Endodermal cell (in vitro differentiated cells): ENCODE measurements around the gene LILRA5. TPM values are rescaled to one million over a fixed set of nuclear protein-coding genes. Genes with fewer than 3 reads are reported as not detected.

Experiments
- DNase-seq: peaks from one replicate; pipeline ENCODE4 v3.0.0-alpha.2; 2017
- H3K27ac ChIP-seq: 2 replicates; pipeline ENCODE4 v1.5.1; 2013; ENCODE audit warnings: mild to moderate bottlenecking, low read depth, low read length, moderate library complexity
- H3K27me3 ChIP-seq: 2 replicates; pipeline ENCODE4 v1.6.1; 2013; ENCODE audit warnings: mild to moderate bottlenecking, low read length, moderate library complexity; ENCODE audit not compliant: insufficient read depth, control insufficient read depth, poor library complexity, severe bottlenecking
- H3K36me3 ChIP-seq: 2 replicates; pipeline ENCODE4 v1.7.0; 2013; ENCODE audit warnings: mild to moderate bottlenecking, low read length, moderate library complexity; ENCODE audit not compliant: control insufficient read depth, insufficient read depth
- H3K4me1 ChIP-seq: one replicate; pipeline ENCODE4 v1.7.0; 2013; ENCODE audit warnings: low read length; ENCODE audit not compliant: control insufficient read depth, insufficient read depth
- H3K4me3 ChIP-seq: 2 replicates; pipeline ENCODE4 v1.5.1; 2013; ENCODE audit warnings: mild to moderate bottlenecking, low read length, moderate library complexity
- H3K9ac ChIP-seq: 2 replicates; pipeline ENCODE4 v1.6.1; 2013; ENCODE audit warnings: mild to moderate bottlenecking, low read length, moderate library complexity; ENCODE audit not compliant: poor library complexity, severe bottlenecking; ENCODE audit errors: extremely low read depth
- H3K9me3 ChIP-seq: 2 replicates; pipeline ENCODE4 v1.6.1; 2013; ENCODE audit warnings: mild to moderate bottlenecking, low read length, moderate library complexity; ENCODE audit not compliant: control insufficient read depth
- H3K27ac Mint-ChIP-seq: 2 replicates; pipeline ENCODE4 v1.8.0; 2020; ENCODE audit warnings: mixed read lengths
- H3K27me3 Mint-ChIP-seq: 2 replicates; pipeline ENCODE4 v1.8.0; 2021; ENCODE audit warnings: mild to moderate bottlenecking, mixed read lengths; ENCODE audit not compliant: insufficient read depth
- H3K36me3 Mint-ChIP-seq: 2 replicates; pipeline ENCODE4 v1.8.0; 2020; ENCODE audit warnings: low read depth, mixed read lengths
- H3K4me1 Mint-ChIP-seq: 2 replicates; pipeline ENCODE4 v1.8.0; 2020; ENCODE audit warnings: mixed read lengths
- H3K4me3 Mint-ChIP-seq: 2 replicates; pipeline ENCODE4 v1.8.0; 2020; ENCODE audit warnings: mild to moderate bottlenecking, moderate library complexity, mixed read lengths
- H3K9me3 Mint-ChIP-seq: 2 replicates; pipeline ENCODE4 v1.8.0; 2020; ENCODE audit warnings: mild to moderate bottlenecking, mixed read lengths
- WGBS, 2 experiments: methylation state at CpG; one replicate each; pipeline versions ENCODE4 v1.1.5 to v1.1.7; 2013; ENCODE audit warnings: missing lambda C conversion rate in 2 of 2, mixed read lengths in 1 of 2; ENCODE audit not compliant: insufficient coverage in 1 of 2, insufficient read length in 1 of 2; 5-methylcytosine and 5-hydroxymethylcytosine counted together
- total RNA-seq, 2 donors: library from RNA; stranded (reverse); fragmentation: NEBNext Ultra II Directional in 1 of 2; extraction: Animal tissue kit (Norgen Biotek cat#: 25700) in 1 of 2; gene quantifications; 2 replicates in 1 of 2; 3 replicates in 1 of 2; pipeline ENCODE4 v1.2.1, GENCODE V29; 2021
- TF ChIP-seq, protein P1 (sequence below): fragments of 200-600 bp; sonication (generic); conservative IDR thresholded peaks from 2 replicates; pipeline ENCODE4 v1.5.0; 2021; ENCODE audit warnings: antibody characterized with exemption, mild to moderate bottlenecking

Gene LILRA5
- total RNA-seq, 2 donors from 2014 or later, result not detected

GRCh38 chr19:54351474-54351873 is 38.5 kb upstream of the LILRA5 start:
- H3K27me3 ChIP-seq, result no peaks in the 10 kb centered on the region
- no peaks in the 10 kb centered on the region for H3K9me3 Mint-ChIP-seq
- no peaks in the 10 kb centered on the region for H3K4me1 Mint-ChIP-seq

GRCh38 chr19:54345938-54346386 is 33.0 kb upstream of the LILRA5 start:
- Histone ChIP-seq H3K27me3 (no peaks in the 10 kb centered on the region), H3K4me1 (no peaks in the 10 kb centered on the region), H3K36me3 (no peaks in the 10 kb centered on the region), H3K4me3 (no peak overlapping the region), H3K9ac (no peak overlapping the region), H3K9me3 (no peaks in the 10 kb centered on the region), H3K27ac (no peak overlapping the region)
- no peak overlapping the region for H3K4me3 Mint-ChIP-seq
- 74 to 94% methylated on average over 3 to 6 of the region's 6 CpGs for WGBS, 2 experiments
- H3K36me3 Mint-ChIP-seq, result no peaks in the 10 kb centered on the region
- H3K27me3 Mint-ChIP-seq, result peaks cover 10% of the 10 kb centered on the region
- H3K9me3 Mint-ChIP-seq, result no peaks in the 10 kb centered on the region
- no peaks in the 10 kb centered on the region for H3K4me1 Mint-ChIP-seq
- no peak for DNase-seq
- TF ChIP-seq, protein P1, sequence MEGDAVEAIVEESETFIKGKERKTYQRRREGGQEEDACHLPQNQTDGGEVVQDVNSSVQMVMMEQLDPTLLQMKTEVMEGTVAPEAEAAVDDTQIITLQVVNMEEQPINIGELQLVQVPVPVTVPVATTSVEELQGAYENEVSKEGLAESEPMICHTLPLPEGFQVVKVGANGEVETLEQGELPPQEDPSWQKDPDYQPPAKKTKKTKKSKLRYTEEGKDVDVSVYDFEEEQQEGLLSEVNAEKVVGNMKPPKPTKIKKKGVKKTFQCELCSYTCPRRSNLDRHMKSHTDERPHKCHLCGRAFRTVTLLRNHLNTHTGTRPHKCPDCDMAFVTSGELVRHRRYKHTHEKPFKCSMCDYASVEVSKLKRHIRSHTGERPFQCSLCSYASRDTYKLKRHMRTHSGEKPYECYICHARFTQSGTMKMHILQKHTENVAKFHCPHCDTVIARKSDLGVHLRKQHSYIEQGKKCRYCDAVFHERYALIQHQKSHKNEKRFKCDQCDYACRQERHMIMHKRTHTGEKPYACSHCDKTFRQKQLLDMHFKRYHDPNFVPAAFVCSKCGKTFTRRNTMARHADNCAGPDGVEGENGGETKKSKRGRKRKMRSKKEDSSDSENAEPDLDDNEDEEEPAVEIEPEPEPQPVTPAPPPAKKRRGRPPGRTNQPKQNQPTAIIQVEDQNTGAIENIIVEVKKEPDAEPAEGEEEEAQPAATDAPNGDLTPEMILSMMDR, result no peak
- H3K27ac Mint-ChIP-seq, result no peak overlapping the region

More at GRCh38 chr19:54351474-54351873, 38.5 kb upstream of the LILRA5 start:
- no peaks in the 10 kb centered on the region for H3K36me3 ChIP-seq
- no peak overlapping the region for H3K27ac ChIP-seq
- H3K27ac Mint-ChIP-seq, result no peak overlapping the region
- no peaks in the 10 kb centered on the region for H3K9me3 ChIP-seq
- no peak overlapping the region for H3K4me3 Mint-ChIP-seq
- TF ChIP-seq, protein P1, result no peak
- H3K9ac ChIP-seq, result no peak overlapping the region
- no peak overlapping the region for H3K4me3 ChIP-seq
- no peaks in the 10 kb centered on the region for H3K36me3 Mint-ChIP-seq
- H3K27me3 Mint-ChIP-seq, result peaks cover 10% of the 10 kb centered on the region
- DNase-seq, result no peak
- no peaks in the 10 kb centered on the region for H3K4me1 ChIP-seq
- WGBS, 2 experiments, result 81% methylated on average over 1 of the region's 2 CpGs; no CpG with 5 or more reads in 1 of the 2 experiments

- H3K4me3 ChIP-seq, result no peak overlapping the region
- no peaks in the 10 kb centered on the region for H3K27me3 ChIP-seq
- Mint-ChIP-seq H3K36me3 (no peaks in the 10 kb centered on the region), H3K27me3 (peaks cover 7% of the 10 kb centered on the region), H3K4me1 (no peaks in the 10 kb centered on the region), H3K4me3 (no peak overlapping the region), H3K9me3 (no peaks in the 10 kb centered on the region), H3K27ac (no peak overlapping the region)
- H3K4me1 ChIP-seq, result no peaks in the 10 kb centered on the region
- H3K9me3 ChIP-seq, result no peaks in the 10 kb centered on the region
- H3K9ac ChIP-seq, result no peak overlapping the region
- TF ChIP-seq, protein P1, result no peak
- H3K27ac ChIP-seq, result no peak overlapping the region
- 93 to 100% methylated on average over 2 to 4 of the region's 4 CpGs for WGBS, 2 experiments
- DNase-seq, result no peak
- H3K36me3 ChIP-seq, result no peaks in the 10 kb centered on the region
Measured at GRCh38 chr19:54343868-54344267, 30.9 kb upstream of the LILRA5 start.
